Loucy (cell line): ENCODE data around the gene BCL2.

Experiments
- H2AFZ ChIP-seq: fragments of 200-600 bp; sonication (generic); 2 replicates; pipeline ENCODE4 v1.6.0; 2016; ENCODE audit warnings: antibody characterized with exemption, mild to moderate bottlenecking, low read length, moderate library complexity
- H3F3A ChIP-seq: fragments of 200-600 bp; 2 replicates; pipeline ENCODE4 v1.6.0; 2016; ENCODE audit warnings: antibody characterized with exemption, low read depth, mild to moderate bottlenecking
- H3K27me3 ChIP-seq: fragments of 200-600 bp; sonication (generic); 2 replicates; pipeline ENCODE4 v1.6.1; 2014; ENCODE audit warnings: low read length, mild to moderate bottlenecking; ENCODE audit not compliant: insufficient read depth, poor library complexity, severe bottlenecking
- H3K36me3 ChIP-seq: fragments of 200-600 bp; sonication (generic); 2 replicates; pipeline ENCODE4 v1.6.1; 2016; ENCODE audit warnings: low read length; ENCODE audit not compliant: insufficient read depth
- H3K4me1 ChIP-seq: fragments of 200-600 bp; sonication (generic); 2 replicates; pipeline ENCODE4 v1.5.1; 2014; ENCODE audit warnings: low read length, mild to moderate bottlenecking; ENCODE audit not compliant: insufficient read depth, poor library complexity, severe bottlenecking
- H3K4me2 ChIP-seq: fragments of 200-600 bp; sonication (generic); 2 replicates; pipeline ENCODE4 v1.6.0; 2014; ENCODE audit warnings: antibody characterized with exemption, low read length, low read depth, mild to moderate bottlenecking; ENCODE audit not compliant: poor library complexity, severe bottlenecking
- H3K4me3 ChIP-seq: fragments of 200-600 bp; sonication (generic); 2 replicates; pipeline ENCODE4 v1.5.1; 2014; ENCODE audit warnings: low read length, mild to moderate bottlenecking, mixed read lengths; ENCODE audit not compliant: poor library complexity, severe bottlenecking
- H3K79me2 ChIP-seq: fragments of 200-600 bp; sonication (generic); 2 replicates; pipeline ENCODE4 v1.6.1; 2014; ENCODE audit warnings: low read length; ENCODE audit not compliant: insufficient read depth
- H3K9ac ChIP-seq: fragments of 200-600 bp; sonication (generic); 2 replicates; pipeline ENCODE4 v1.6.0; 2014; ENCODE audit warnings: mild to moderate bottlenecking, low read depth, low read length, moderate library complexity; ENCODE audit not compliant: poor library complexity, severe bottlenecking
- H3K9me2 ChIP-seq: fragments of 200-600 bp; sonication (generic); replicated peaks from 2 replicates; pipeline ENCODE4 v1.6.1; 2016; ENCODE audit warnings: low read depth, low read length, mixed read lengths
- H3K9me3 ChIP-seq: fragments of 200-600 bp; sonication (generic); 2 replicates; pipeline ENCODE4 v1.6.1; 2014; ENCODE audit warnings: mild to moderate bottlenecking, antibody characterized with exemption, low read length, low read depth; ENCODE audit not compliant: insufficient read depth
- H4K20me1 ChIP-seq: fragments of 200-600 bp; sonication (generic); 2 replicates; pipeline ENCODE4 v1.6.0; 2014; ENCODE audit warnings: antibody characterized with exemption, low read length, mild to moderate bottlenecking; ENCODE audit not compliant: insufficient read depth, poor library complexity, severe bottlenecking
- CTCF ChIP-seq: fragments of 200-600 bp; sonication (generic); conservative IDR thresholded peaks from 2 replicates; pipeline ENCODE4 v1.5.1; 2014; ENCODE audit warnings: mild to moderate bottlenecking, antibody characterized with exemption, low read length
- EZH2phosphoT487 ChIP-seq: fragments of 200-600 bp; IDR thresholded peaks from 2 replicates; pipeline ENCODE4 v1.6.1; 2018; ENCODE audit warnings: antibody characterized with exemption, mild to moderate bottlenecking, moderate library complexity, borderline replicate concordance

BCL2 gene

GRCh38 chr18:63207835-63208234, 111.7 kb downstream of the BCL2 start:
- Histone ChIP-seq H2AFZ (no peak overlapping the region), H3K79me2 (peaks cover 50% of the 10 kb centered on the region), H3F3A (no peaks in the 10 kb centered on the region), H3K9me2 (no peaks in the 10 kb centered on the region), H3K4me2 (no peak overlapping the region), H4K20me1 (peaks cover 6% of the 10 kb centered on the region), H3K27me3 (no peaks in the 10 kb centered on the region), H3K4me1 (no peaks in the 10 kb centered on the region), H3K9ac (no peak overlapping the region), H3K36me3 (peaks cover 5% of the 10 kb centered on the region; the same call in 1 of the 2 replicates), H3K4me3 (no peak overlapping the region), H3K9me3 (no peaks in the 10 kb centered on the region)
- TF ChIP-seq EZH2phosphoT487 (no peak), CTCF (no peak)

DNA sequence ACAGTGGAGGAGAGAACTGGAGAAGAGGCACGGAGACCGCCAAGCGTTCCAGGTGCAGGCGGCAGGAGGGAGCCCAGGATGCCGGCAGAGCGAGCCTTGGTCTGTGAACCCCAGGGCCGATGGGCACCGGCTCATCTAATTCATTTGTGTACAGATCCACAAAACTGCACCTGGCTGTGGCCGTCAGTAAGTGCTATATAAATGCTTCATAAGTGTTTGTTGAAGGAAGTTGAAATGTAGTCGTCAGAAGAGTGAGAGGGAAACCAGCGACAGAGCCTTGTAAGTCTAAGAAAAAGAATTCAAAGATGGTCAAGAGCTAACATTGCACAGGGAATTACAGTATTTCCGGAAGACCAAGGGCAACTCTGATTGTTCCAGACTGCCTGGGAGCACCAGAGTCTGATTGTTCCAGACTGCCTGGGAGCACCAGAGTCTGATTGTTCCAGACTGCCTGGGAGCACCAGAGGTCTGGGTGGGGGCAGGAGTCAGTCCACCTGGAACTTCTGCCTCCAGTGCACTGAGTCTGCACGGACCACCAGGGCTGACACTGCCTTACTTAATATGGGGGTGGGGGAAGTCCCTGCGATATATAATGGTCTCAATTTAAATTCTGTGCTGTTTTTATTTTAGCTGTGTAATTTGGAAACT, 112.3 kb downstream of the BCL2 start:
- H3K9ac ChIP-seq = no peak overlapping the region

DNA sequence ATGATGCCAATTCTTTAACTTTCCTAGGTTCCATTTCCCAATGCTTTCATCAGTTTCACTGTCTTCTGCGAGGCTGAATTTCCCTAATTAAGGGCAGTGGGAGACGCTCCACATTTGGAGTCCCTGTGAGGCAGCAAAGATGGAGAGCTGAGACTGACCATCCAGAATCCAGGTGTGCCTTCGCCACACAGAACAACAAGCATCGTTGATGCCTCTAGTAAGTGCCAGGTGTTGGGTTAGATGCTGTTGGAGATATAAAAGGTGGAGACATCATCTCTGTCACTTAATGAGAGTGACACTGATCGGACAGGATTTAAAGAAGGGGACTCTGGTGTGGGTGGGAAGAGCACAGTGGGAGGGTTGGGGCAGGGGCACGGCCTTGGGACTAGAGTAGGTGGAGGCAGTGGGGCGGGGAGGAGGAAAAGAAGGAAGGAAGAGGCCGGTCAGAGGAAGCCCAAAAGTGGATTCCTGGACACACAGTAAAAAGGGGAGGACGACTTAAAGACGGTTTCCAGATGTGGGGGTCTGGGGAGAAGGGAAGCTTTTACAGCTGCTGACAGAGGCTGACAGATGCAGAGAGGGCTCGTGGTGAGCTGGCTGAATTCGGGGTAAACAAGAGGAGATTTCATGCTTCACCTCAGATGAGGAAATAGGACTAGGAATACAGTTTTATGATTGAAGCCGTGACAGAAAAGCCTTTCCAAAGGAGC, 113.0 kb downstream of the BCL2 start:
- H3K4me2 ChIP-seq = no peak overlapping the region
- no peak overlapping the region for H2AFZ ChIP-seq
- peaks cover 49% of the 10 kb centered on the region for H3K79me2 ChIP-seq
- H3K9me3 ChIP-seq = no peaks in the 10 kb centered on the region
- no peak overlapping the region for H3K4me3 ChIP-seq
- H3K27me3 ChIP-seq = no peaks in the 10 kb centered on the region
- no peaks in the 10 kb centered on the region for H3F3A ChIP-seq
- TF ChIP-seq EZH2phosphoT487 (no peak), CTCF (no peak)
- peaks cover 2% of the 10 kb centered on the region; the same call in 1 of the 2 replicates for H3K36me3 ChIP-seq
- no peak overlapping the region for H3K9ac ChIP-seq
- peaks cover 6% of the 10 kb centered on the region for H4K20me1 ChIP-seq
- H3K4me1 ChIP-seq = no peaks in the 10 kb centered on the region
- H3K9me2 ChIP-seq = no peaks in the 10 kb centered on the region

More for the DNA sequence above, 112.3 kb downstream of the BCL2 start:
- H2AFZ ChIP-seq = no peak overlapping the region
- no peaks in the 10 kb centered on the region for H3K9me2 ChIP-seq
- H3K79me2 ChIP-seq = peaks cover 51% of the 10 kb centered on the region
- no peak overlapping the region for H3K4me3 ChIP-seq
- no peaks in the 10 kb centered on the region for H3K4me1 ChIP-seq
- TF ChIP-seq CTCF (no peak), EZH2phosphoT487 (no peak)
- peaks cover 5% of the 10 kb centered on the region; the same call in 1 of the 2 replicates for H3K36me3 ChIP-seq
- H4K20me1 ChIP-seq = peaks cover 6% of the 10 kb centered on the region
- no peaks in the 10 kb centered on the region for H3F3A ChIP-seq
- no peaks in the 10 kb centered on the region for H3K9me3 ChIP-seq
- H3K27me3 ChIP-seq = no peaks in the 10 kb centered on the region
- H3K4me2 ChIP-seq = no peak overlapping the region
